AG04449 (cell line): ENCODE data around the gene TNRC6C.
"Not testable (repeated sequence)": the region's sequence is repeated elsewhere in the genome, so short reads cannot be mapped to it uniquely, and the experiment has no call there.

Source experiments
- CTCF ChIA-PET: fragments of 350-600 bp; formaldehyde crosslinking; extraction: SDS; loops from one replicate; lab custom pipeline; 2021; ENCODE audit warnings: antibody characterized with exemption; lab: Yijun Ruan, JAX
- POLR2A ChIA-PET: fragments of 400-600, 350-600 bp; formaldehyde crosslinking; extraction: SDS; loops from one replicate; lab custom pipeline; 2020; ENCODE audit warnings: antibody characterized with exemption, inconsistent platforms; lab: Yijun Ruan, JAX
- DNase-seq: peaks from one replicate; pipeline ENCODE4 v3.0.0-alpha.2; 2010; ENCODE audit warnings: low read depth, low spot score
- H3K4me3 ChIP-seq: 2 replicates; pipeline ENCODE4 v1.5.1; 2011; ENCODE audit warnings: low read depth, mild to moderate bottlenecking, control low read depth, low read length
- TF ChIP-seq, protein P1 (sequence below): IDR thresholded peaks from one replicate; pipeline ENCODE4 v1.5.1; 2011; ENCODE audit warnings: mild to moderate bottlenecking, moderate library complexity, low read length, control low read depth, inconsistent platforms; ENCODE audit not compliant: insufficient read depth; ENCODE audit errors: missing control alignments

TNRC6C gene

DNA sequence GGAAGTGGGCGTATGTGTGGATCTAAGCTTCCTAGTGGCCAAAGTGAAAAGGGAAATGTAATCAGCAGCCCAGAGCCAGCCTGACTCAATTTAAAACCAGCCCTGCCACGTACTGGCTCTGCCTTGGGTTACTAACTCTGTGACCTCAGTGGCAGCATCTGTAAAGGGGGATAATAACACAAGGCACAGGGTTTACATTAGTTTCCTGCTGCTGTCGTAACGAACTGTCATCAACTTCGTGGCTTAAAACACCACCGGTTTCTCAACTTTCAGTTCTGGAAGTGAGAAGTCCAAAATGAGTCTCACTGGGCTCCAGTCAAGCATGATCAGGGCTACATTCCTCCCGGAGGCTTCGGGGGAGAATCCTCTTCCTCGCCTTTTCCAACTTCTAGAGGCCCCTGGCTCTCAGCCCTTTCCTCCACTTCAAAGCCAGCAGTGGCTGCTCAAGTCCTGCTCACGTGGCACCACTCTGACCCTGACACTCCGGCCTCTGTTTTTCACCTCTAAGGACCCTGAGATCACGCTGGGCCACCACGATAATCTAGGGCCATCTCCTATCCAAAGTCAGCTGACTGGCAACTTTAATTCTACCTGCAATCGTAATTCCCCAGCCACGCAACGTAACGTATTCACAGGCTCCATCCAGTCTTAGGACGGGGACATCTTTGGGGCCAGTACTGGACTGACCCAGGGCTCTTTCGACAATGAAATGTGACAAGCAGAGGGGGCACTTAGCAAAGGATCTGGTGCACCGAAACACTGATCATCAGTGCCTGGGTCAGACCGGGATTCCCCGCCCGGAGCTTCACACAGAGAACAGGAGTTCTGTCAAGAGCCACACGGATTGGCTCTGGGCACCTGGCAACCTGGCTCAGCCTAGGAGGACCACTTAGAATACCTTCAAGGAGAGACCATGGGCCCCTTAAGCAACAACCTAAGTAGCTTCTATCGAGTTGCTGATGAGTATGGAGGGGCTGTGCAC, 155.6 kb downstream of the TNRC6C start:
- POLR2A ChIA-PET, result no interaction called here
- TF ChIP-seq, protein P1, sequence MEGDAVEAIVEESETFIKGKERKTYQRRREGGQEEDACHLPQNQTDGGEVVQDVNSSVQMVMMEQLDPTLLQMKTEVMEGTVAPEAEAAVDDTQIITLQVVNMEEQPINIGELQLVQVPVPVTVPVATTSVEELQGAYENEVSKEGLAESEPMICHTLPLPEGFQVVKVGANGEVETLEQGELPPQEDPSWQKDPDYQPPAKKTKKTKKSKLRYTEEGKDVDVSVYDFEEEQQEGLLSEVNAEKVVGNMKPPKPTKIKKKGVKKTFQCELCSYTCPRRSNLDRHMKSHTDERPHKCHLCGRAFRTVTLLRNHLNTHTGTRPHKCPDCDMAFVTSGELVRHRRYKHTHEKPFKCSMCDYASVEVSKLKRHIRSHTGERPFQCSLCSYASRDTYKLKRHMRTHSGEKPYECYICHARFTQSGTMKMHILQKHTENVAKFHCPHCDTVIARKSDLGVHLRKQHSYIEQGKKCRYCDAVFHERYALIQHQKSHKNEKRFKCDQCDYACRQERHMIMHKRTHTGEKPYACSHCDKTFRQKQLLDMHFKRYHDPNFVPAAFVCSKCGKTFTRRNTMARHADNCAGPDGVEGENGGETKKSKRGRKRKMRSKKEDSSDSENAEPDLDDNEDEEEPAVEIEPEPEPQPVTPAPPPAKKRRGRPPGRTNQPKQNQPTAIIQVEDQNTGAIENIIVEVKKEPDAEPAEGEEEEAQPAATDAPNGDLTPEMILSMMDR, result no peak
- H3K4me3 ChIP-seq, result no peak overlapping the region
- no peak for DNase-seq
- CTCF ChIA-PET, result interaction anchor here (0.6 to 8.9 kb wide), 27 partner anchors 9 to 308 kb away, joined by 3 to 116 read pairs (median 5); partner anchors contain the start of genes AFMID, TK1 and TMC8

DNA sequence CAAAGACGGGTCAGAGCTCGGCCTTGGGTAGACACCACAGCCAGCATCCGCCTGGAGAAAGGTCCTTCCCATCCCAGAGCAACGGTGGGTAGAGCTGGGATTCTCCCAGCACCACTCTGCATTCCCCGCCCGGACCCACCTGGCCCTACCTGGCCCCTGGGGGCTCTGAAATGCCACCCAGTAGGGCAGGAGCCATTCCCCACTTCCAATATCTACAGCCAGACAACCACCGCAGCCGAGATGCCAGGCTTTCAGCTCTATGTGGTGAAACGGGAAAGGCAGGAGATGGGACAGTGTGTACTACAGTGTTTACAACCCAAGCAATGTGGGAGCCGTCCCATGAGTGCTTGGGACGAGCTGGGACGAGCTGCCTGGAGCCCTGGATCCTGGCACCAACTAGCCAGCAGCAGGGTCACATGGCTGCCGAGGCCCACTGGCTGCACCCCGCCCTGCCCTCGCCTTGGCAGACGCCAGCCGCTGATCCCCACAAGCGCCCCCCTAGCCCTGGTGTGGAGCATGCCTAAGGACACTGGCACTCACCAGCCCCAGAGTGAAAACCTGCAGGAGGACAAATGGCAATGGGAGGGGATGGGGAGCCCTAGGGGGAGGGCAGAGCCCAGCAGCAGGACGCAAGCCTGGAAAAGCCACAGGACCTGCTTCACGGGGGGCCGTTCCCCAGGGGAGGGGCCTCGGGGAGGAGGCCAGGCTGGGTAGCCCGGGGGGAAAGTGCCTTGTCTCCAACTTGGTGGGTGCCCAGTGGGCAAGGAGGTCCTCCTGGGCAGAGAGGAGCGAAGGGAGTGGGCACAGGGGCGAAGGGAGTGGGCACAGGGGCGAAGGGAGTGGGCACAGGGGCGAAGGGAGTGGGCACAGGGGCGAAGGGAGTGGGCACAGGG, 156.6 kb downstream of the TNRC6C start:
- TF ChIP-seq, protein P1, result no peak
- POLR2A ChIA-PET, result no interaction called here
- H3K4me3 ChIP-seq, result no peak overlapping the region
- CTCF ChIA-PET, result interaction anchor here (0.5 to 8.9 kb wide), 17 partner anchors 9 to 307 kb away, joined by 3 to 116 read pairs (median 5); partner anchors contain the start of genes AFMID, TK1 and TMC8
- DNase-seq, result no peak

DNA sequence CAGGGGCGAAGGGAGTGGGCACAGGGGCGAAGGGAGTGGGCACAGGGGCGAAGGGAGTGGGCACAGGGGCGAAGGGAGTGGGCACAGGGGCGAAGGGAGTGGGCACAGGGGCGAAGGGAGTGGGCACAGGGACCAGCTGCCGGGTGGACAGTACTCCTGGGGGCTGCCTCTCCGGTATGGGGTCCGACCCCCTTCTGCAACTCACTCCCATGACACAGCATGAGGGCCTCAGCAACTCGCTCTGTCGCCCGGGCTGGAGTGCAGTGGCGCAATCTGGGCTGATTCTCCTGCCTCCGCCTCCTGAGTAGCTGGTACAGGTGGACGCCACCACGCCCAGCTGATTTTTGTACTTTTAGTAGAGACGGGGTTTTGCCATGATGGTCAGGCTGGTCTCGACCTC, 157.3 kb downstream of the TNRC6C start:
- CTCF ChIA-PET, result interaction anchor here (0.7 to 3.1 kb wide), 6 partner anchors 19 to 421 kb away, joined by 3 to 17 read pairs (median 4); no protein-coding TSS in a partner anchor
- DNase-seq, H3K4me3 ChIP-seq, POLR2A ChIA-PET: not testable (repeated sequence)

DNA sequence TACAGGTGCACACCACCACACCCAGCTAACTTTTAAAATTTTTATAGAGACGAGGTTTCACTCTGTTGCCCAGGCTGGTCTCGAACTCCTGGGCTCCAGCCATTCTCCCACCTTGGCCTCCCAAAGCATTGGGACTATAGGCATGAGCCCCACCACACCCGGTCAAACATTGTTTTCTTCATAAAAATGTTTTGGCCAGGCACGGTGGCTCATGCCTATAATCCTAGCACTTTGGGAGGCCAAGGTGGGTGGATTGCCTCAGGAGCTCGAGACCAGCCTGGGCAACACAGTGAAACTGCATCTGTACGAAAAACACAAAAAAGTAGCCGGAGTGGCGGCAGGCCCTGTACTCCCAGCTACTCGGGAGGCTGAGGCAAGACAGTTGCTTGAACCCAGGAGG, 157.9 kb downstream of the TNRC6C start:
- ChIA-PET POLR2A (no interaction called here), CTCF (interaction anchor here (0.7 to 3.1 kb wide), 6 partner anchors 18 to 420 kb away, joined by 3 to 17 read pairs (median 4); no protein-coding TSS in a partner anchor)
- no peak overlapping the region for H3K4me3 ChIP-seq
- TF ChIP-seq, protein P1, result no peak
- no peak for DNase-seq

DNA sequence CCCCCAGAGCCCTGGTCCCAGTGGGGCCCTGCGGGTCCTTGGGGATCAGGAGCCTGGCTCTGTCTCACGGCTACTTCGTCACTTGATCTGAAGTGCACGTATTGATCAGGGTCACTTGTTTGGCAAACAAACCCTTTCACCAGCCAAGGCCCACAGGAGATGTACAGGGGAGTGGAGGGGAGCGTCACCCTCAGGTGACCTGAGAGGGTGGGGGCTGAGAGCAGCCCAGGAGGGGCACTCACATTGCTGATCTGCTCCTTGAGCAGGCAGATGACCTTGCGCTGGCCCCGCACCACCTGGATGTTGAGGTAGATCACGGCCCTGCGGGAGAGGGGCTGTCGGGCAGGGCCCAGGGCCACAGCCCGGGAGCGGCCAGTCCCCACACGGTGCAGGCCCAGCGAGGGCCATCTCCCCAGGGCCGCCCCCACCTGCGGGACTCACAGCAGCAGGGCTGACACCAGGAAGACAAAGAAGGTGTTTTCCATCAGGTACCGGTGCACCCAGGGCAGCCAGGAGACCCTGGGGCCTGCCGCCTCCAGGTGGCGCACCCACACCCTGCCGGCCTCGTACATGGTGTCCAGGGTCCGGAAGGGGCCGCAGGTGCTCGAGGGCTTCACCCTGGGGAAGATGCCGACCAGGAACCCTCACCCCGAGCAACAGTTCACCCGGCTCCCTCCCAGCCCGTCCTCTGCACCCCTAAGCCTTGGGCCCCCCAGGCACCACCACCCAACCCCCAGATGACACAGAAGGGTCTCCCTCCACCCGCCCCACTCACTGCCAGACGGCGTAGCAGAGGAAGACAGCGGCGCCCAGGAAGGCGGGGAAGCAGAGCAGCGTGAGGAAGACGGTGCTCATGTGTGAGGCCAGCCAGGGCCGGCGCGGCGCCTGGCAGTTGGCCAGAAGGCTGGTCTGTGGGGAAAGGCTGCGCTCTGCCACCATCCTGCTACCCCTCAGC, 158.8 kb downstream of the TNRC6C start:
- TF ChIP-seq, protein P1, result peak; percentile 22
- H3K4me3 ChIP-seq, result no peak overlapping the region
- ChIA-PET POLR2A (no interaction called here), CTCF (interaction anchor here (1.3 to 3.1 kb wide), 3 partner anchors 17 to 59 kb away, joined by 3 to 17 read pairs (median 3); no protein-coding TSS in a partner anchor)
- DNase-seq, result no peak

GRCh38 chr17:78118801-78119241, 160.3 kb downstream of the TNRC6C start:
- POLR2A ChIA-PET, result no interaction called here
- TF ChIP-seq, protein P1, result no peak
- CTCF ChIA-PET, result interaction anchor here (0.7 to 1.2 kb wide), 3 partner anchors 8 to 58 kb away, joined by 3 to 4 read pairs (median 3); no protein-coding TSS in a partner anchor
- no peak overlapping the region for H3K4me3 ChIP-seq
- no peak for DNase-seq
